Activated CD4-positive, CD25-positive, alpha-beta regulatory T cell (primary cell): ENCODE measurements around the gene TUBB.

Source experiments
- DNase-seq, 4 experiments: peaks; one replicate each; lab custom pipeline; 2025; lab: John Stamatoyannopoulos, UW

The TUBB gene

GRCh38 chr6:30687659-30688431 lies 32.3 kb upstream of the TUBB start:
- DNase-seq = no peak

GRCh38 chr6:30688569-30688968 lies 31.6 kb upstream of the TUBB start:
- no peak for DNase-seq

- DNase-seq = no peak
Observed at GRCh38 chr6:30689022-30689865, 30.9 kb upstream of the TUBB start.

- DNase-seq = no peak
Observed at GRCh38 chr6:30689985-30690384, 30.2 kb upstream of the TUBB start.

GRCh38 chr6:30690403-30691207 lies 29.5 kb upstream of the TUBB start, which contains the start of gene NRM:
TSS of gene NRM (minus strand) at chr6:30690984. CDS start at chr6:30690974, 10 bp downstream.
- DNase-seq = peak; percentile 37 to 67 (median 49)

GRCh38 chr6:30691208-30691847 lies 28.8 kb upstream of the TUBB start:
- DNase-seq = no peak

GRCh38 chr6:30696432-30696831 lies 23.7 kb upstream of the TUBB start:
- DNase-seq = no peak

- no peak for DNase-seq
Observed at GRCh38 chr6:30700340-30700739, 19.8 kb upstream of the TUBB start.

GRCh38 chr6:30703011-30703410 lies 17.1 kb upstream of the TUBB start:
- DNase-seq = no peak

- no peak for DNase-seq
Observed at GRCh38 chr6:30703821-30704220, 16.3 kb upstream of the TUBB start.

GRCh38 chr6:30705620-30706019 lies 14.5 kb upstream of the TUBB start:
- DNase-seq = no peak

- DNase-seq = no peak
Observed at GRCh38 chr6:30707281-30707850, 12.8 kb upstream of the TUBB start.

GRCh38 chr6:30709101-30709868 lies 10.9 kb upstream of the TUBB start:
- no peak for DNase-seq

GRCh38 chr6:30711758-30712380 lies 8.3 kb upstream of the TUBB start:
- DNase-seq = no peak

GRCh38 chr6:30712441-30712945 lies 7.7 kb upstream of the TUBB start:
- DNase-seq = no peak

GRCh38 chr6:30714263-30714662 lies 5.9 kb upstream of the TUBB start:
- no peak for DNase-seq

- DNase-seq = no peak
Observed at GRCh38 chr6:30716879-30717128, 3.3 kb upstream of the TUBB start.

GRCh38 chr6:30717129-30717844 lies 2.9 kb upstream of the TUBB start, which contains the start of gene MDC1:
TSS of gene MDC1 (minus strand) at chr6:30717281. CDS start at chr6:30715175, 2,106 bp downstream.
- DNase-seq = peak; percentile 93 to 98 (median 96)
